ENCODE measurements around the gene FADS6. TPM values are rescaled to one million over a fixed set of nuclear protein-coding genes. Genes with fewer than 3 reads are reported as not detected.

FADS6 gene
- polyA plus RNA-seq, 3 donors = 0.05 to 0.06 TPM; not detected in 1

DNA sequence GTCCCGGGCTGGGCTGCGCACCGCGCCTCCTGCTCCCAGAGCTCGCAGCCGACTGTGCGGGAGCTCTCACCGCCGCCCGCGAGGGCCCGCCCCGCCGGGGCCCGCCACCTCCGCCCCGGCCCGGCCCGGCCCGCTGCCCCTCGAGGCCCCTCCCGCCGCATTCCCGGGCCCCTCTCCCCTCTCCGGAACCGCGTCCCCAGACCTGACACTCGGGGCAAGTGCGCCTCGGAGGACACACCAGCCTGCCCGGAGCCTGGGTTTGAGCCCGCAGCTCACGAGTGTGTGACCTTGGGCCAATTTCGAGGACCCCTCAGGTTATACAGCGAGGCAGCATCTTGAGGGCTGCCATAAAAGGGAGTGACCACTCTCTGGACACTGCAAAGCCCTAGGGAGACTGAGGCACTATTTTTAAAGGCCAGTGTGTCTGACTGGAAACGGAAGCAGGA, 31.7 kb downstream of the FADS6 start:
- no peak overlapping the region for H3K27ac ChIP-seq (ENCODE audit: low read depth, low read length)
- 5 to 8% (median 6%) methylated on average over 17 to 36 of the region's 36 CpGs for WGBS, 3 donors

DNA sequence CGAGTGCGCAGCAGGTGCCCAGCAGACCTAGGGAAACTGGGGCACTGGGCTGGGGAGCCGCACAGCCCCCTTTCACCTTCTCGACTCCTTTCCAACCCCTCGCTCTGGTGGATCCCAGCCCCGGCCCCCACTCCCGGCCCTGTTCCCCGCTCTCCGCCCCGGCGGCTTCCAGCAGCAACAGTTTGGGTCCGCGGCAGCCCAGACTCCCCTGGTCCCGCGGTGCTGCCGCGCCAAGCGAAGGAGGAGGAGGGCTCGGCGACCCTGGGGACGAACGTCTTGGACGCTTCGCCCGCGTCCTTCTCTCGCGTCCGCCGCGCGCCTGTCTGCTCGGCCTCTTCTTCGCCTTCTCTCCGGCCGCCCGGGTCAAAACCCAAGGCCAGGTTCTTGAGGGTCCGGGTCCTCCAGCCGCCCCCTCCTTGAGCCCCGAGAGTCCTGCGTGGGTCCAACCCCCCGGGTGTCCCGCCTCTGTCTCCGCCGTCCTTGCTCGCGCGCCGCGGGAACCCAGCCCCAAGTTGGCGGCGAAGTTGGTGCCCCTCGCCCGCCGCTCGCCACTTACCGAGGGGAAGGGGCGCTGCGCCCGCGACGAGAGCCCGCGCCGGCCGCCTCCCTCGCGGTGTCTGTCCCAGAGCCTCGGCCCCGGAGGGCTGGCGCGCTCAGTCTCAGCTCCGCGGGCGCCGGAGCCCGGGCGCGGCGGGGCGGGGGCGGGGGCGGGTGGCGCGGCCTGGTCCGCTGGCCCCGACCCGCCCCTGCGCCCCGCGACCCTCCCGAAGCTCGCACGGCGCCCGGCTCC, 32.4 kb downstream of the FADS6 start:
- 0 to 2% (median 1%) methylated on average over 50 to 84 of the region's 96 CpGs for WGBS, 3 donors
- no peak overlapping the region for H3K27ac ChIP-seq (ENCODE audit: low read depth, low read length)

DNA sequence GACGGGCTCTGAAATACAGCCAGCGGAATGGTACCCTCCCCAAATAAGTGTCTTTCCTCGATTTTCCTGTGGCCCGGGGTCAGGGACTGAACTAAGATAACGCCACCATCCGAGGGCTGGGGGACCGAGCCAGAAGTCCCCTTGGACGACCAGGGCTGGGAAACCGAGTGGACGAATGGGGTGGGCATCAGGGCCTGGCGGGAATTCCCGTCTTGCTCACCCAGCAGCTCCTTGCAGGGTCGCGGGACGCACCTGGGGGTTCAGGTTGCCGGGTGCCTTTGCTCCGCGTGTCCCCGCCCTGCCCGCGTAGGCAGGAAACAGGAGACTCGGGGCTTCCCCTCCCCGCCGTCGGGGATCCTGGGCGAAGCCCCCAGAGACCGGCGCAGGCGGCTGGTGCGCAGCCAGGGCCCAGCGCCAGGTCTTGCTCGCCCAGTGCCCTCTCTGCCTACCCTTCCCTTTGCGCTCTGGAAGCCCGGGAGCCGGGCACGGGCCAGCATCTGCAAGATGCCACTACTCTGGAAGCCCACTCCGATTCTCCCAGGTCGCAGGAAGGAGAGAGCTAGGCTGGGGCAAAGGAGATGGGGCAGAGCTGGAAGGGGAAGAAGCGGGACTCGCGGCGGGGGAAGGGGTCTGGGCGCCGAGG, 33.1 kb downstream of the FADS6 start:
- no peak overlapping the region for H3K27ac ChIP-seq (ENCODE audit: low read depth, low read length)
- 2 to 3% (median 2%) methylated on average over 39 to 44 of the region's 44 CpGs for WGBS, 3 donors

DNA sequence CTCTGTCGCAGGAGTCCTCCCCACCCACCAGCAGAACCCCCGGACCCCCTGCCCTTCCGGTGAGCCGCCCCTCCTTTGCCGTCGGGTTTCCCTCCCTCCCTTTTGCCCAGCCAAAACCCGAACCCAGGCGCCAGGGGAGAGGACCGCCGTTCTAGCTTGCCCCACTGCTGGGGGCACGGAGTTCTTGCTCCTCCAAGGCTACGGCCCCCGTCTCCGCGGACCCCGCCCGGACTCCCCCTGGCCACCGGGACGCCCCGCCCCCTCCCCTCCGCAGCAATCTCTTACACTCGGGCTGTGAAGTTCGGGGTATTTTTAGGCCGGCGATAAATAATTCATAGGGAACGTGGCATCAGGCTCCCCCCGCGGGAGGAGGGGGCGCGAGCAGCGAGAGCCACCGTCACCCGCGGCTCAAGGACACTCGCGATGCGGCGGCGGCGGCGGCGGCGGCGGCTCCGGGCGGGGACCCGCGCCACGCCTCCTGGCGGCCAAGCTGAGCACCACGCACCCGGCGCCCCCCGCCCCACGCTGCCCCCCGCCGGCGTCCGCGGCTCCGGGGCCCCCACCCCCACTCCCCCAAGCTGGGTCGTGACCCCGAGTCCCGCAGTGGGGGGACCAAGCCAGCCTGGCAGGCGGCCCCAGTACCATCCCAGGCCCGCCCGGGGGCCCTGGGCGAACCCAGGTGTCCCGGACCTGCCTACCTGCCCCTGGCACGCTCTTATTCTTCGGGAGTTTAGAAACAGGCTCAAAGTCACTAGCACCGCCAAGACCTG, 33.8 kb downstream of the FADS6 start, which contains the start of gene GRIN2C:
GRIN2C (minus strand) TSS at position 427 of the 770 bp plus-strand sequence. CDS start 4,793 bp downstream, outside the sequence.
- no peak within 1 kb of the TSS for H3K27ac ChIP-seq (ENCODE audit: low read depth, low read length)
- 2 to 3% (median 3%) methylated on average over 35 to 71 of the region's 72 CpGs for WGBS, 3 donors

DNA sequence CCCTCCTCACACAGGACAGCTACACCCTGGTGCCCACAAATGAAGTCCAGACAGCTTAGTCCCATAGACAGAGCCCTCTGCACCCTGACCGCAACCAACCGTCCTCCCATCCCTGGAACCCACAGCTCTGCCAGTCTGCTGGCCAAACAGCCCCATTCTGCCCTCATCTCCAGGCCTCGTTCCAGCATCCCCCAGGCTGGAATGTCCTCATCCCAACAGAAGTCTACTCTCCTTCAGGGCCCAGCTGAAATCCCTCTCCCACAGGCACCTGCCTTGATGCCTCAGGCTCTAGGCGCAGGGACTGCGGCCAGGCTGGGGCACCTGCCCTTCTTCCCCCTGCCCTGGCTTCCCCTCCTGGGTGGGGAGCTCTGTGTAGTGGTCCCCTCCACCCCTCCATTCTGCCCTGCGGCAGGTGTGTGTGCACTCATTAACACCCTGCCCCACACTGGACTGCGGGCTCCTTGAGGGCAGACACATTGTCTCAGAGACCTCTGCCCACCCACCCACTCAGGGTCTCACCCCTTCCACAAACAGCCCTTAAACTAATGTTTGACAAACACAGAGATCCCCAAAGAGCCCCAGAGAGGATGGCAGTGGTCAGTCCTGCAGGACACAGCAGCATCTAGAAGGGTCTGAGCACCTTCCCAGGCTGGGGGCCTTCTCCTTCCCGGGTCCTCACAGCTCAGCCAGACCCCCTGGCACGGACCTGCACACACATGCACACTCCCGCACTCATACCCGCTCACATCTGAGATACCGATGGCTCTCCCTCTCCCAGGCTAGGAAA, 34.6 kb downstream of the FADS6 start:
- no peak overlapping the region for H3K27ac ChIP-seq (ENCODE audit: low read depth, low read length)
- WGBS, 3 donors = 46 to 57% (median 52%) methylated on average over 12 of the region's 12 CpGs

DNA sequence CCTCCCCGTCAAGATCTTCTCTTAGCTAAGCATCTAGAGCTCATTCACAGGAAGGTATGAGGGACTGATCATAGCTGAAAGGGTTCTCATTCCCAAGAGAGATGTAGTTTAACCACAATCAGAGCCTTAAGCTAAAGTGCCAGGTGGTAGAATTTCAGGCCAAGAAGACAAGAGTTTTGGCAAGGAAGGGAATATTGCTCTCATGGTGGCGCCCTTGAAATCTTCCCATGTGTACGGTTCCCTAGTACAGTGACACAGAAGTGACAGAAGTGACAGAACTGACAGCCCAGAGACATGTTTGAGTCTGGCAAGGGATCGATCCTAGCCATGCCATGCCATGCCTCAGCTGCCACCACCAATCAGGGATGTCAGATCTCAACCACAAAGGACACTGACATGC, 36.2 kb downstream of the FADS6 start:
- 61 to 79% (median 75%) methylated on average over 4 of the region's 4 CpGs for WGBS, 3 donors
- no peak overlapping the region for H3K27ac ChIP-seq (ENCODE audit: low read depth, low read length)

DNA sequence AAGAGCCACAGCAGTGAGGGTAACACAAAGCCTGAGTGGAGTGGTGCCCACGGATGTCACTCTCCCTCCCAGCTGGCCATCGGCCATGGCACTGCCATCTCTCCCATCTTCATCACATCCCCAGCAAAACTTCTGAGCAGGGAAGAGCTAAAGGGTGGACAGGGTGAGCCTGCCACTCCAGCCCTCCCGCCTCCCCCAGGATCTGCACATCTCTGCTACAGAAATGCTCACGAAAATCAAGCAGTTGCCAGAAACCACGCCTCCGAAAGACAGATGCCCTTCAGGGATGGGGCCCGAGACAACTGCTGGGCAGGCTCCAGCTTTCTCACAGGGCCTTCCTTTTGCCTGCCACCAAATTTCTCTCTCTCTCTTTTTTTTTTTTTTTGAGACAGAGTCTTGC, 37.3 kb downstream of the FADS6 start:
- no peak overlapping the region for H3K27ac ChIP-seq (ENCODE audit: low read depth, low read length)
- 74 to 88% (median 76%) methylated on average over 7 of the region's 7 CpGs for WGBS, 3 donors

DNA sequence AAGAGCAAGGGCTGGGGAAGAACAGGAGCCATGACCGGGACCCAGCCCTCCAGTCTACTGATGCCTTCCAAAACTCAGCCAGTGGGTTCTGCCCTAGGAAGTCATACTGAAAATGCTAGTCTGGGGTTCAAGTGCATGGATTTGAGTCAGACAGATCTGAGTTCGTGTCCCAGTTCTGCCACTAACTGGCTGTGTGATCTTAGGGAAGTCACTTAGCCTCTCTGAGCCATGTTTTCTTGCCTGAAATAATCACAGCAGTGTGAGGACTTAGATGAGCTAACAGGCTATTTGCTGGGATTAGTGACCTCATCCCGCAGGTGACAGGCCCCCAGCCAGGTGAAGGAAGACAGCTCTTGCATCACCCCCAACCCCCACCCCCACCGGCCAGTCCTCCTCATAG, 38.1 kb downstream of the FADS6 start:
- H3K27ac ChIP-seq (ENCODE audit: low read depth, low read length) = no peak overlapping the region
- WGBS, 3 donors = 84 to 91% (median 84%) methylated on average over 4 of the region's 4 CpGs

DNA sequence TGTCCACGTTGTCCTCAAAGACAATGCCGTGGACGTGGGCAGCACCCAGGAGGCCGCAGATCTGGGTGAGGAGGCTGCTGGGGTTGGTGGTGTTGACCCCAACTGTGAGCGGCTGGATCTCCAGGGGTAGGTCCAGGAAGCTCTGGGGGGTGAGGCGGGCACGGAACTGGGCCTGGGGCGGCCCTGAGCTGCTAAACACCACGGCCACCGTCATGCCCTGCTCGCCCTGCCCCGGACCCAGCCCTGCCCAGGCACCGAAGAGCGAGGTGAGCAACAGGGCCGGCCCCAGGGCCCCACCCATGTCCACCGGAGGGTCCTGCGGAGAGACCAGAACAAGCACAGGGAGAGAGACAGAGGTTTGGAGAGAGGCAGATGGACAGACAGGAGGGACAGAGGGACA, 38.6 kb downstream of the FADS6 start:
- 80 to 89% (median 85%) methylated on average over 14 to 17 of the region's 17 CpGs for WGBS, 3 donors

DNA sequence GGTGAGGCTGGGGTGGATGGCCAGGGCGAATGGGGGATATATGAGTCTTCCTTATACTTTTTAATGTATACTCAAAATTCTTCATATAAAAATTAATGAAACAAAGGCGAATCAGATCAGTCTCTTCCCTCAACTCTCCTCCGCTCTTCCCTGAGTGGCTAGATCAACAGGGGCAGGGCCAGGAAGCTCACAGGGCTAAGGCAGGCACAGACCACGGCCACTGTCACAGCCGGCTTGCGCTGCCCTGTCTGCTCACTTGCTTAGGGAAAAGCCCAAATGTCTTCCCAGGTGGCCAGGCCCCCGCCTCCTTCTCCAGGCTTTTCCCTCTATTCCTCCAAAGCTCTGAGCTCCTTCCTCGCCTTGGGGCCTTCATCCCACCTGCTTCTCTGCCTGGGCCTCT, 39.8 kb downstream of the FADS6 start:
- 68 to 81% (median 81%) methylated on average over 8 of the region's 8 CpGs for WGBS, 3 donors
- H3K27ac ChIP-seq (ENCODE audit: low read depth, low read length) = no peak overlapping the region

More for the DNA sequence above, 38.6 kb downstream of the FADS6 start:
- H3K27ac ChIP-seq (ENCODE audit: low read depth, low read length) = no peak overlapping the region

DNA sequence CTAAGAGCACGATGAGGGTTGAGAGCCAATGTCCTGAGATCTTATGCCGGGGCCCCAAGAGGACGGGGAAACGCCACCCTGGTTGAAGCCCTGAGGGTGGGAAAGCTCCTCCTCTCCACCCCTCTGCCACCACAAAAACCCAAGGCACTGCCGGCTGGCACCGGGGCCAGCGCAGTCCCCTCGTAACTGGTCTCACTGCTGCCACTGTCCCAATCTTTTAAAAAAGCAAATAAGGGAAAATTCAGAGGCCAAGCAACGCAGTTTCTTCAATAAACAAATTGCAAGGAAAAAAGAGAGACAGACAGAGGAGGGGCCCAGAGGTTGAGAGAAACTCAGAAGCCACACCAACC, 40.4 kb downstream of the FADS6 start:
- WGBS, 3 donors = 16 to 26% (median 16%) methylated on average over 9 of the region's 9 CpGs
- H3K27ac ChIP-seq (ENCODE audit: low read depth, low read length) = no peak overlapping the region

DNA sequence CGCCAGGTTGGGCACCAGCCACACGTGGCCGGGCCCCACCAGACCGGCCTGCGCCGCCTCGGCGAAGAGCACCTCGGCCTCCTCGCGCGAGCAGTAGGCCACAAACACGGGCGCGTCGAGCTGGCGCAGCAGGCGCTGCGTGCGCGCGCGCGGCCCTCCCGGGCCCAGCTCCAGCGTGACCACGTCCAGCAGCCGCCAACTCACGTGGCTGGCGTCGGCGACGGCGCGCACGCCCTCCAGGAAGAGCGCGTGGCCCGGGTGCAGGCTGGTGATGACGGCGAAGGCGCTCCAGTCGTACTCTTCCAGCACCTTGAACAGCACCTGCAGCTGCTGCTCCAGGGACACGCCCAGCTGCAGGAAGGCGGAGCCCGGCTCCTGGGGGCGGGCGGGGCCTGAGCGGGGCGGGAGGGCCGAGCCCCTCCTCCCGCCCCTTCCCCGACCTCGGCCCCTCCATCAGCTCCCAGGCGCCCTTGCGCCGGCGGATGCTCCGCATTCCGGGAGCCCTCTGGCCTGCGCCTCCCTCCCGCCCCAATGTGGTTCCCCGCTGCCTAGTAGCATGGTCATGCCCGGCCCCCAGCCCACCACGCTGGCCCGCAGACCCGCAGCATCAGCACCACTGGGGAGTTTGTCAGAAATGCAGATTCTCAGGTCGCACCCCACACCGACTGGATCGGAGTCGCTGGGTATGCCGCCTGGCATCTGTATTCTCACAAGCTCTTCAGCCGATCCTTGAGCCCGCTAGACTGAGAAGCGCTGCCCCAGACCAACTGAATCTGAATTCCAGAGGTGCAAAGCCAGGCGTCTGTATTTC, 41.0 kb downstream of the FADS6 start:
- no peak overlapping the region for H3K27ac ChIP-seq (ENCODE audit: low read depth, low read length)
- 10 to 12% (median 12%) methylated on average over 54 to 76 of the region's 76 CpGs for WGBS, 3 donors

DNA sequence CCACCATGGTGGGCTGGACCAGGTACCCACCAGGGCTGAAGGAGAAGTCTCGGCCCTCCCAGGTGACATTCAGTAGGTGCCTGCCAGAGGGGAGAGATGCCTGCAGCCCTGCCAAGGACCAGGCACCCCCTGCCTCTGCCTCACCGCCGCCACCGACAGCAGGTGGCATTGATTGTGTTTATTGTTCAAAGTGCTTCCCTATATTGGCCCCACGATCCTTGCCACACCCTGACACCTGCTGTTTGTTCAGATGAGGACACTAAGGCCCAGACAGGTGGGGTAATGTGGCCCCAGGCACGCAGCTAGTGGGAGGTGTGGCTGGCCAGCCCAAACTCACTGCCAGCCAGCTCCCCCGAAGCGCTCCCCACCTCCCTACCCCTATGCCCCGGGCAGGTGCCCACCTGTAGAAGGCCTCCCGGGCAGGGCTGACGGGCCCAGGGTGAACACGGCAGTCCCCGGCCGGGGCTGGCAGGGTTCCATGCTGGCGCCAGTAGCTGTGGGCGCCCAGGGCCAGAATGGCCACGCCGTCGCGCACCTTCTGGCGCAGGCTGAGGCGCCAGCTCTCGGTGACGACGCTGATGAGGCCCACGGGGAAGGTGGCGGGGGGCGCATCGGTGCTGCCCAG, 41.7 kb downstream of the FADS6 start:
- 60 to 65% (median 64%) methylated on average over 29 of the region's 29 CpGs for WGBS, 3 donors
- no peak overlapping the region for H3K27ac ChIP-seq (ENCODE audit: low read depth, low read length)

DNA sequence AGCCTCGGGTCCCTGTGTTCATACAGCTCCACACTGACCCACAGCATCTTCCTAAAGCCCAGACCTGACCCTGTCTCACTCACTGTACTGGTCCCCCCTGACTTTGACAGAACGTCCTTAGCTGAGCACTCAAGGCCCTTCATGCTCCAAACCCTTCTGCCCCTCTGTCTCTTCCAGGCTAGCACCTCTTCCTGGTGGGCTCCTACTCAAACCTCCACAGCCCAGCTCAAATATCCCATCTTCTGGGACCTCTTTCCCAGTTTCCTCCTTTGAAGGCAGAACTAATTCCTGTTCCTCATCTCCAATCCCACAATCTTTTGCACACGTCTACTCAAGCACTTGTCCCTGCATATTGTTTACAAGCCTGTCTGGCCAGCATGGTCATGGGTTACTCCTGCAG, 42.5 kb downstream of the FADS6 start:
- 58 to 72% (median 60%) methylated on average over 3 of the region's 3 CpGs for WGBS, 3 donors

DNA sequence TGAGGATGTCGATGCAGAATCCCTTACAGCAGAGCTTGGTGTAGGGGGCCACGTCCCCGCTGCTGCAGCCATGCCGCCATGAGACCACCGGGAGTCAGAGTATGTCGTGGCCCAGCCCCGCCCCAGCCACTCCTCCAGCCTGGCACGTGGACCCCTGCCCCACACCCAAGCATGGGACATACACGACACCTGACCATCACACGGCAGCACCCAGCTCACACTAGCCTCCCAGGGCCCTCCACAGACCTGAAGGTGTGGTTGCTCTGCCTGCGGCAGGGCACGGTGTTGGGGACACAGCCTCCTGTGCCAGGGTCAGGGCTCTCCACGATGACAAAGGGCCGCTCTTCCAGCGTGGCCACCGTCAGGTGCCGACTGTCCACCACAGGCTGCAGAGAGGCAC, 43.1 kb downstream of the FADS6 start:
- no peak overlapping the region for H3K27ac ChIP-seq (ENCODE audit: low read depth, low read length)
- WGBS, 3 donors = 82 to 85% (median 84%) methylated on average over 17 of the region's 17 CpGs

More for the DNA sequence above, 42.5 kb downstream of the FADS6 start:
- no peak overlapping the region for H3K27ac ChIP-seq (ENCODE audit: low read depth, low read length)

DNA sequence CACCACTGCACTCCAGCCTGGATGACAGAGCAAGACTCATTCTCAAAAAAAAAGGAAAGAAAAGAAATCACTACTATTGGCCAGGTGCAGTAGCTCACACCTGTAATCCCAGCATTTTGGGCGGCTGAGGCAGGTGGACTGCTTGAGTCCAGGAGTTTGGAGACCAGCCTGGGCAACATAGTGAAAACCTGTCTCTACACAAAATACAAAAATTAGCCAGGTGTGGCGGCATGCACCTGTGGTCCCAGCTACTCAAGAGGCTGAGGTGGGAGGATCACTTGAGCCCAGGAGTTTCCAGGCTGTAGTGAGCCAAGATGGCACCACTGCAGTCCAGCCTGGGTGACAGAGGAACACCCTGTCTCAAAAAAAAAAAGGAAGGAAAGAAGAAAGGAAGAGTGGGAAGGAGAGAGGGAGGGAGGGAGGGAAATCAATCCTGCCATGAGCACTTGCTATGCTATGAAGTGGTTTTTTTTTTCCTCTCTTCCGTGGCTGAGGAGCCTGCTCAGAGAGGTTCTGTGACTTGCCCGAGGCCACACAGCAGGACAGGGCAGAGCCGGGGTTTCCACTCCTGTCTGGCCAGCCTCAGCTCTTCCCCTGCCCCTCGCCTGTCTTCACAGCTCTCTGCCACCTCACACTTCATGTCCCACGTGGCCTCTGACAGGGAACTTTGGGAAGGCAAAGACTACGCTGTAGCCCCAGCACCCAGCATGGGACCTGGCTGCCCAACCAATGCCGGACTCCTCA, 44.6 kb downstream of the FADS6 start:
- H3K27ac ChIP-seq (ENCODE audit: low read depth, low read length) = no peak overlapping the region
- WGBS, 3 donors = 66 to 75% (median 68%) methylated on average over 8 to 9 of the region's 9 CpGs

DNA sequence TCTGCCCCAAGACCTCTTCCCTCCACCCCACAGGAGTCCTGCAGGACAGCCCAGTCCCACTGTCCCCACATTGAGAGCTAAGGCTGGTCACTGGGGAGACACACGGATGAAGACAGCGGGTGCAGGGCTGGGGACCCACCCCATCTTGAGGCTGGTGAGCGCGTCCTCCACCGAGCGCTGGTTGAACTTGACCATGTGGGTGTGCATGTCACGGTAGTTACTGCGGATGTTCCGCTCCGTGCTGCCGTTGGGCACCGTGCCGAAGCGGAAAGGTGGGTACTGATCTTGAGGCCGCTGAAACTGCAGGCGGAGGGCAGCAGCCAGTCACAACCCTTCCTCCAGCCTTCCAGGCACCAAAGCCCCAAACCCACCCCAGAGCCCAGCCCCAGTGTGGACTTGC, 46.8 kb downstream of the FADS6 start:
- H3K27ac ChIP-seq (ENCODE audit: low read depth, low read length) = no peak overlapping the region
- 95 to 96% (median 95%) methylated on average over 16 of the region's 16 CpGs for WGBS, 3 donors
